Inflammatory macrophage treated with lipopolysaccharide for 1 hour (primary cell): Measurements from ENCODE around the gene SULF2.
A peak's percentile ranks its signal among the peaks of the same experiment; 100 is the strongest.

Source experiments
- DNase-seq, 2 donors: peaks; one replicate each; pipeline ENCODE4 v3.0.0-alpha.2; 2020 to 2022

The SULF2 gene

DNA sequence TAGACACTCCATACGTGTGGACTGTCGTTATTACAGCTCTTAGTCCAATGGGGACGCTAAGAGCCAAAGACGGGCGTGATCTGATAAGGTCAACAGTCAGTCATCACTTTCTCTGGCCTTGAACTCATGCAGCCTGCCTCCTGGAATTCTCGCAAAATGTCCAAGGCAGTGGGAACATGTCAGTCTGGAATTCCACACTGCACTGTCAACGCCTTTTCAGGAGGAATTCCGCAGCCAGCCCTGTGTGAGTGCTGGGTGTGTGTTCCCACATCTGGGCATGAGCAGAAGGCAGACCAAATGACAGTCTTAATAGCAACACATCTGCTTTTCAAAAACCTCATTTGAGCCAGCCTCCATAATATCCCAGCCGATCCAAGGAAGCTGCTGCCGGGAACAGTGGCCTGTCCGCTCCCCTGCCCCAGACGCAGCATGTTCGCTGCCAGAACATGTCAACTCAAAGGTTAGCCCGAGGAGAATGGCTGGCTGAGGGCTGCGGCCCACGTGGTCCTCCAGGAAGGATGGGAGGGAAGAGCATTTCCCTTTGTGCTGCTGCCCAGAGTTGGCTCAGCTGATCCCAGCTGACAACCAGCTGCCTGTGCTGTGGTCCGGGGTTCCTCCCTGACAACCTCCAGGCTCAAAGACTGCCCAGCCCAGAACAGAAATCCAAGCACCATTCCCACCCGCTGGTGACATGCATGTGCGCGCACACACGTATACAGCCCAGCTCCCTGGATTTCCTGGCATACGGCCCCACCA is 103.1 kb downstream of the SULF2 start:
- no peak for DNase-seq

DNA sequence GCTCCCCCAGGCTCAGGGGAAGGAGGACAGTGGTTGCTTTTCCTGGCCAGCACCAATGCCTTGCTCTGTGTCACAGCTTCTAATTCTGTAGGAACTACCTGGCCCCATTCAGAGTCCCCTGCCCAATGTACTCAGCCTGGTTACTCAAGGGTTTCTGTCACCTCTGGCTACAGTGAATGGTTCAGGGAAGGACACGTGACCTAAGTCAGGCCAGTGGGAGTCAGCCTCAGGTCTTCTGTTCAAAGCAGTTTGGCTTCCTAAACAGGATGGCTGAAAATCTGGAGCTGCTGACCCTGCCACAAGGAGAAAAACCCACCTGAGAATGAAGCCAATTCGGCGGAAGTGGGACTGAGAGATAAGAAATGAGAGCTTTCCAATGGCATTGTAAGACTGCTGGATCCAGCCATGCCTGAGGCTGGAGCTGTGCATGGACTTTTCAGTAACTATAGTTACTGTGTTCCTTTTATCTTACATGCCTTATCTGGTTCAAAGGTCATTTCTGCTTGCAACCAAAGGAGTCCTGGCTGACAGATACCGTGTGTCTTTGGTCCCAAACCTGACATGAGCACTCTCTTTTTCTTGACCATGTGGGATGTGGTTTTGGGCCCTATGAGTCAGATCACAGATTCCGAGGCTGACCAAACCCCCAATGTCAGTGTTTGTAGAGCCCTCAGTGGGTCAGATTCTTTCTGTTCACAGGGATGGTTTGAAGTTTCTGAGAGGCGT is 104.3 kb downstream of the SULF2 start:
- DNase-seq = no peak

DNA sequence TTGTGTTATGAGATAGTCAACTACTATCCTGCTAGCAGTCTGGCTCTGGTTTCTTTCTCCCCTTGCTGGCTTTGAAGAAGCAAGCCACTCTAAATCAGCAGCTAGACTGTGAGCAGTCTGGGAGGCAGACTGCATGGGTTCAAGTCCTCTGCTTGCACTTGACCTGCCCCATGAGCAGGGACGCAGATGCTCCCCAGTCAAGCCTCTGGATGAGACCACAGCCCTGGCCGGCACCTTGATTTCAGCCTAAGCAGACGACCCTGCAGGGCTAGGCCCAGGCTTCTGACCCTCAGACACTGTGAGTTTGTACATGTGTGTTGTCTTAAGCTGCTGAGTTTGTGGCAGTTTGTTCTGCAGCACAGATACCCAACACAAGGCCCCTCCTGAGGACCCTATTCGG is 105.8 kb downstream of the SULF2 start:
- DNase-seq = no peak

DNA sequence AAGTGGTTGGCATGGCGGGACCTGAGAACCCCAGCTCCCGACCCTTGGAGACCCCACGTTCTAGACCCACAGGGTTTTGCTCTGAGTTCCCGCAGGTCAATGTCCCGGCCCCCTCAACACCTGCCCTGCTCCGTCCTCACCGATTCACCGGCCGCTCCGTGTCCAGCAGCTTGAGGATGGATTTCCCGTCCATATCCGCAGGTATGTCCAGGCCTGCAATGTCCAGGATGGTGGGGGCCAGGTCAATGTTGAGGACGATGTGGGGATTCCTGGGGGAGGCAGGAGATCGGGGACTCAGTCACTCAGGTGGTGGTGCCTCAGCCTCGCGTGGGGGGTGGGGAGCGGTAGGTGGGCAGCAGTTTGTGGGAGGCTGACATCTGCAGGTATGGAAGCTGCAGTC is 106.7 kb downstream of the SULF2 start:
- DNase-seq = no peak

DNA sequence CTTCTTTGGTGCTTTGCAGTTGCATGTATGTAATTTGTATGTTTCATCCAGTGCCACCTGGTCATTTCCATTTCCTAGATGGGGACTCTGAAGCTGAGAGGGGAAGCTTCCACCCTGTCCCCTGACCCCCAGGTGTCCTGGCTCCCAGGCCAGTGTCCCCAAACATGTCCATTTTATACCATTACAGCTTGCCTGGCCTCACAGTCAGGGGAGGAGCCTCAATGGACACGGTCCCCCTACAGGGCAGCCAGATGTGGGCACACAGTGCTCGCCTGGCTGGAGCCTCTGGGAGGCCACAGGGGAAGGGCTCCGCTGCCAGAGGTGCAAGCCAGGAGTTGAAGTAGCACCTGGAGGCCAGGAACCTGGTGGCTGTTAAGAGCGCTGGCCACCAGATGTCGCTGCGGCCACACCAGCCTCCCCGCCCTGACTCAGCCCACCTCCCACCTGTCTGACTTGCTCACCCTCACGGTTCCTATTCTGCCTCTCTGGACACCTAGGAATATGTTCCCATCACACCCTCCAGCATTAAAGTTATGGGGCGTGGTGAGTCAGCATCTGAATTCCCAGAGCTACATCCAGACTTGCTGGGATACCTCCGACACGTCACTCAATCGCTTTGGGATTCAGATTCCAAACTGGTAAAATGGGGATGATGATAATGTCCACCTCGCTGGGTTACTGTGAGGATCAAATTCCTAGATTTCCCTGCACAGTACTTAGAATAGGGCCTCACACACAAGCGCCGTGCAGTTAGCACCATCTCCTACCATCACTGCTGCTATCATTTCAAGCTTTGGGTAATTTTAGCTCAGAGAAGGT is 107.4 kb downstream of the SULF2 start:
- peak; percentile 6 to 28 for DNase-seq

DNA sequence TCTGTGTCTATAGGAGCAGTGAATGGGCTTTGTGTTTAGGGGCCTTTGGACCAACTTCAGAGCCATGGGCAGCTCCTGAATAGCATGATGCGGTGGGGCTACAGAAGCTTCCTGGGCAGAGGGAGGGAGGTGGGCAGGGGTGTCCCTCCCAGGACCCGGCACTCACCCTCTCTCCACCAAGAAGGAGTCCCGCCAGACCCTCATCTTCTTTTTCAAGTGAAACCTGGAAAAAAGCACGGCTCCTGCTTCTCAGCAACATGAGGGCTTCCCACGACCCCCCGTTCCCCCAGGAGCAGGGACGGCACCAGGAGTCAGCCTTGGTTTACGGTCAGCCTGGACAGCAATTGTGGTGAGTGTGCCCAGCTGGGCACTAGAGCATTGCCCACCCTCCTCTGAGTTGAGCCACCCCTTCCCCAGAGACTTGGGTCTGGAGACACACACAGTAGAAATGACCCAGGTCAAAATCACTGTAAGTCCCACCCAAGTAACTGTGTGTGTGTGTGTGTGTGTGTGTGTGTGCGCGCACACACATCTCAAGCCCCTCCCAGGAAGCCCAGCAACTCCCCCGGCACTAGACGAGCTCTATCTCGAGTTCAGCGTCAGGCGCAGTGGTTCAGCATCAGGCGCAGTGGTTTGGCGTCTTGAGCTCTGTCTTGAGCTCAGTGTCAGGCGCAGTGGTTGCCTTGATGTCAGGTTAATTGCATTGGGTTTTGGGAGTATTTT is 108.2 kb downstream of the SULF2 start:
- no peak for DNase-seq

DNA sequence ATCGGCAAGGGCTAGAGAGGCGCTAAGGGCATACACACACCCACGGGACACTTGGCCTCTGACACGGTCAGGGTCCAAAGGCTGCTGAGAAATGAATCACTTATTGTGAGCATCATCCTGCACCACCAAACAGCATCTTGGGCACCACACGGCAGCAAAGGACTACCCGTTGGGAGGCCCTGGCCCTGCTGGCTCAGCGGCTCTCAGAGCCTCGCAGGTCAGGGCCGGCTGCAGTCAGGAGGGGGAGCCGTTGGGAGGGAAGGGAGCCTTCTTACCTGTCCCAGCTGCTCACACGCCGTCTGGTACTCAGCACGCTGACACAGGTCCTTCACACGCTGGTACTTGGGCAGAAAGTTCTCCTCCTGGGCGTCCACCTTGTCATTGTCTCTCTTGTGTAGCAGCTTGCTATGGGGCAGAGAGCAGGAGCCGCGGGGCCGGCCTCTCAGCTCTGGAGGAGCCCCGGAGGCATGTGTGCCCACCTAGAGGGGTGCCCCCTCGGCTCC is 109.0 kb downstream of the SULF2 start:
- no peak for DNase-seq

DNA sequence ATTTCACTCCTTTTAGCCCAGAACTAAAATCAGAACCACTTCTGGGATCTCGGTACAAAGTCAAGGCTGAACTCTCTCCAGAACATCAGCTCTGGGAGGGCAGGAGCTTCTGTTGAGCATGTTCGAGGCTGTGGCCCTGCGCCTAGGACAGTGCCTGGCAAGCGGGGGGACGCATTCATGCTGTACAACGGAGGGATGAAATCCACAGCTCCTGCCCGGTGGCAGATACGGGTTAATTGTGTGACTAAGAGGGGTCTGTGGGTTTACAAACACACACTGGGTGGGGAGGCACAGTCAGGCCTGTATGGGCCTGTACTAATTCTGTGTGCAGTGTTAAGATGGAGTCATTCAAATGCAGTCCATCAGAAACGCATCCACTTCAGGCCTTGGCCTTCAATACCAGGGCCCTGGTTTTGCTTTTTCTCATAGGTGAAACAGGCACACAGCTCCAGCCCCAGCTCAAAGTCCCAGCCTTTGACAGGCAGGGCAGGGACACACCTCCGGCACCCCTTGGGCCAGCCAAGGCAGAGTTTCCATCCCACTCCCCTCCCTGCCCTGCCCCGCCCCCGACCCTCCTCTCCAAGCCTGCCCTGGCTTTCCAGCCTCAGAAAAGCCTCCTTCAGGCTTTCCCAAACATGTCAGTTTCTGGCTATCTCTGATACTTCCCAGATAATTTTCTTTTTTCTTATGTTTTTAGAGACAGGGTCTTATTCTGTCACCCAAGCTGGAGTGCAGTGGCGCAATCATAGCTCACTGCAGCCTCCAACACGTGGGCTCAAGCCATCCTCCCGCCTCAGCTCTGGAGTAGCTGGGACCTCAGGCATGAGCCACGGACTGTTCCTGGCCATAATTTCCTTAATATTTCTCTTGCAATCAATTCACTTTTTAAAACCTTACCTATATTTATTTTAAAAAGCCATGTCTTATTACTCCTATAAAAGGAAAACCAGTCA is 109.8 kb downstream of the SULF2 start:
- no peak for DNase-seq

DNA sequence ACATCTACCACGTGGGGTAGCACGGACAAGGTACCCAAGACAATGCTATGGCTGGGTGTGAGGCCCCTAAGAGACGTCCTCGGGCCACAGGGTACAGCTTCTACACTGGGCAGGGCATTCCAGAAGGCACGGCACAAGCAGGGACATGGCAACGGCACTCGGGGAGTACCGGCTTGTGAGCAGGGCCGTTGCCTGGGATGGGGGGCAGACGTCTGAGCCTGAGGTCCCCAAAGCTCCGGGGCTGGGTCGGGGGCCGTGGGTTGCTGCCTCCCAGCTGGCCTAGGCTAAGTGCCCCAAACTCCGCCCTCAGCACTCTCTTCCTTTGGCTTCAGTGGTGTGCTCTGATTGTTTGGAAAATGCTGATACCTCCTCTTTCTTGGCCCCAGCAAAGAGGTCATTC is 110.6 kb downstream of the SULF2 start:
- DNase-seq = no peak

DNA sequence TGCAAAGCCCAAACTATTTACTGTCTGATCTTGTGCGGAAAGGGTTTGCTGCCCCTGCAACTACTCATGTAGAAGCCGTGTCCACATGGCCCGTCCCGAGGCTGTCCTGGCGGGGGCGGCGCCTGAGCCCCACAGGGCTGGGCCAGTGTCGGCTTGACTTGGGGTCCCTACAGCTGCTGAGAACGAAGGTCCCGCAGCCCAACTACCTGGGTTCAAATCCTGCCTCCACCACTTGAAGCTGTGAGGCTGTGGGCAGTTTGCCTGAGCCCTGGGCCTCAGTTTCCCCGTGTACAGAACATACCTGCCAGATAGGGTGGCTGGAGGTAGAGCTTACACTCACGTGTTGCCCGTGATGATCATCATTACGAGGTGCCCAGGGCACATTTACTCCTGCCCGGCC is 111.1 kb downstream of the SULF2 start:
- DNase-seq = no peak

DNA sequence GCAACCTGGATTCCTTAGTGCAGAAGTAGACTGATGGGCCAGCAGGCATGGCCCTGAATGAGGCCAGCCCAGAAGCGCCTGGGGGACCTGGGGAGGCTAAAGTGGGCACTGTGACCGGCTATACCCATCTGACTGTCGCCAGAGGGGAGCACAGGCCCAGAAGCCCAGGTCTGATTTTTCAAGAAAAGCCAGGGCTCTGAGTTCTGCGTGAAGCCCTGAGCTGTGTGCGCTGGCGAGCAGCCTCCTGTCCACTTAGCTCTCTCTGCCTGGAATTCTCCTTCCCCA is 111.7 kb downstream of the SULF2 start:
- DNase-seq = no peak

DNA sequence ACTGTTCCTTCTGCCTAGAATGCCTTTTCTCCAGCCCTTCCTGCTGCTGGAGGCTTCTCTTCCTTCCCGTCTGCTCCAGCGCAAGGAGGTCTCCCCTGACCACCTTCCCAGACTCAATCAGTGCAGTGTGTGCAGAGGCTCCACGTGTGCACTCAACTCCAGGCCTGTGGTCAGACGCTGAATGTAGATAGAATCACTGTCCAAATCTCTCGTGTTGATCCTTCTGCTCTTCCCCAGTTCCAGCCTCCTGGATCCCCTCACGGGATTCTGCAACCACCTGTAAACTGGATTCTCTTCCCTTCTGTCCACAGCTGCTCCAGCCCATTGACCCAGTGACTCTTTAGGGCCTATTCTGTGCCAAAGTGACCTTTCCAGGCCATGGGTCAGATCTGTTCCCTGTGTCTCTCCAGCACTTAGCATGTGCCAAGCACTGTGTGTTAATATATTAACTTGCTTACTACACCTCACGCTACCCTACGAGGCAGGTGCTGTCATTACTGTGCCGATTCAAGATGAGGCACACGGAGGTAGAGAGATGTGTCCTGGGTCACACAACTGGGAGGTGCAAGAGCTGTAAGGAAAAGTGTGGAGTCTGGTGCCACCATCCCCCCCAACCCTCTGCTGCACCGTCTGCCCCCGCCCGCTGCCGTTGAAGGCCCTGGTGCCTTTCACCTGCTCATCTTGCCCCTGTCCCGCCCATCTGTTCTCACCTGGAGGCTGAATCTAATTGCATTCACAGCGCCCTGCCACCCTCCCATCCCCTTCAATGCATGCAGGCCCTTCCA is 112.2 kb downstream of the SULF2 start:
- no peak for DNase-seq

DNA sequence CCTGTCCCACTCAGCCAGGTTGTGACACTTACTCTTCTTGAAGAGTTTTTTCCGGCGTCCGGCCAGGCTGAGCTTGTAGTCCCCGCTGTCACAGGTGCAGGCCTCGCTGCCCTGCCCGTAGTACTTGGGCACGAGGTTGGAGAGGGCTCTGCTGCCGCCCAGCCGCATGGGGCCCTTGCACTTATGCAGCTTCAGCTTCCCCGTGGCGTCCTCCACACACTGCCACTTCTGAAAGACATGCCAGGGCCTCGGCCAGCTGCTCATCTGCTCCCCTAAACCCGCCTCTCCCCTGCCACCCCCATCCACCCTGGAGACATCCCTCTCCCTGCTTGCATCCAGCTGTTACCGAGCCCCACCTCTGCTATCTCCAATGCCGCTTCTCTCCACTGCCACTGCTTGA is 113.1 kb downstream of the SULF2 start:
- DNase-seq = no peak

DNA sequence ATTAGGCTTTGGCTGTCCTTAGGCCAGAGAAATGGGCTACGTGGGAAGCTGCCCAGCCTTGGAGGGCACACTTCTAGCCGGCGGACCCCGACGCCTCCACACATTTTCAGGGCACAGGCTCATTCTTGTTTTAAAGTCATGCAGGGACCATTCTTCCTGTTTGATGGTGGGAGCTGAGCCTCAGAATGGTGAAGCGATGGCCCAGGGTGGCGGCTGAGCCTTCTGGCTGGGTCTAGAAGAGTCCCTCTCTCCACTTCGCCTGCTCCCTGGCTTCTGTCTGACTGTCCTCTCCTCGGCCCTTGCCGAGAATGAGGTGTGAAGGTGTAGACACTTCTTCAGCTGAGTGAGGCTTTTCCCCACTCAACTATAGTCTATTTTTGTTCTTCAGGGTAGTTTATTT is 114.4 kb downstream of the SULF2 start:
- no peak for DNase-seq

DNA sequence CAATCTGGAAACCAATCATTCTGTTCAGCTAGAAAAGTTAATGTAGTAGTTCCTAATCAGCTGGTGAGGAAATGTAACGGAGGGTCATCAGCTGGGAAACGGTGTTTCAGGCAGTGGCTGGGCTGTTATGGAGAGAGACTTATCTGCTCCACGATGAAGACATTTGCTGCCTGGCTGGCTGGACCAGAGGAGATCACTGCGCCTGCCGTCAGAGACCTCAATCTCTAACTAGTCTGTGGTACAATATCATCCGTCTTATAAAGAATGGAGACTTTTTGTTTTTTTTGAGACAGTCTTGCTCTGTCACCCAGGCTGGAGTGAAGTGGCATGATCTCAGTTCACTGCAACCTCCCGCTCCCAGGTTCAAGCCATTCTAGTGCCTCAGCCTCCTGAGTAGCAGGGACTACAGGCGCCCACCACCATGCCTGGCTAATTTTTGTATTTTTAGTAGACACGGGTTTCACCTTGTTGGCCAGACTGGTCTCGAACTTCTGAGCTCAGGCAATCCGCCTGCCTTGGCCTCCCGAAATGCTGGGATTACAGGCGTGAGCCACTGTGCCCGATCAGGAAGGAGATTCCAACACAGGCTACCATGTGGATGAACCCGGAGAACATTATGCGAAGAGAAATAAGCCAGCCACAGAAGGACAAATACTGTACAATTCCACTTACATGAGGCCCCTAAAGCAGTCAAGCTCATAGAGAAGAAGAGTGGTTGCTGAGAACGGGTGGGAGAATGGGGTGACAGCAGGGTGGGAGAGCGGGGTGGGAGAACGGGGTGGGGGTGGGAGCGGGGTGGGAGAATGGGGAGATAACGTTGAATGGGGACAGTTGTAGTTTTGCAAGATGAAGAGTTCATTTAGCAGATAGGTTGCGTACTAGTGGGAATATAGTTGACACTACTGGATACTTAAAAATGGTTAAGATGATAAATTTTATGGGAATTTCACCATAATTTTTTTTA is 115.1 kb downstream of the SULF2 start:
- DNase-seq = no peak

DNA sequence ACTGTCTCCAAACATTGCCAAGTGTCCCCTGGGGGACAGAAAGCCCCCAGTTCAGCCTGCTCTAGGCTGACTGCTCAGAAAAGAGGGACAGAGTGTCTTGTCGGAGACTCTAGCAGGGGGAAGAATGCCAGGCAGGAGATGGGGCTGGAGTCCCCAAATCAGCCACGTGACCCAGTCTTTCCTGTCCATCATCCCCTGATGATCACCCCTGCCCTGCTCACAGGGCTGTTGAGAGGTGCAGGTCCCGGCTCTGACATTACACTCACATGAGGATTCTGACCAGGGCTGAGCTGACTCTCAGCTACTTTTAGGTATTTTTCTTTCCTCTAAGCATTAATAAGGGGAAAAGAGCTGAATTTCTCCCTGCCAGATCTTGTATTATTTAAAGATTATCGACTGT is 115.8 kb downstream of the SULF2 start:
- no peak for DNase-seq

DNA sequence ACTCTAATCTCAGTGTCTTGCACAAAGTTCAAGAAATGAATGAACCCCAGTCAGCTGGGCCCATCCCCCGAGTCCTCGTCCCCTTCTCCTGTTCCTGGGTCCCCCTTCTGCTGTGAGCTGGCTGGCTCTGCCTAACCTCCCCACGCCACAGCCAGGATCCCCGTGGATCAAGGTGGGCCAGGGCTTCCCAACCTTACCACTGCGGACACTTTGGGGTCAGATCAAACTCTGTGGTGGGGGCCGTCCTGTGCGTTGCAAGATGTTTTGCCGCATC is 116.2 kb downstream of the SULF2 start:
- DNase-seq = no peak

DNA sequence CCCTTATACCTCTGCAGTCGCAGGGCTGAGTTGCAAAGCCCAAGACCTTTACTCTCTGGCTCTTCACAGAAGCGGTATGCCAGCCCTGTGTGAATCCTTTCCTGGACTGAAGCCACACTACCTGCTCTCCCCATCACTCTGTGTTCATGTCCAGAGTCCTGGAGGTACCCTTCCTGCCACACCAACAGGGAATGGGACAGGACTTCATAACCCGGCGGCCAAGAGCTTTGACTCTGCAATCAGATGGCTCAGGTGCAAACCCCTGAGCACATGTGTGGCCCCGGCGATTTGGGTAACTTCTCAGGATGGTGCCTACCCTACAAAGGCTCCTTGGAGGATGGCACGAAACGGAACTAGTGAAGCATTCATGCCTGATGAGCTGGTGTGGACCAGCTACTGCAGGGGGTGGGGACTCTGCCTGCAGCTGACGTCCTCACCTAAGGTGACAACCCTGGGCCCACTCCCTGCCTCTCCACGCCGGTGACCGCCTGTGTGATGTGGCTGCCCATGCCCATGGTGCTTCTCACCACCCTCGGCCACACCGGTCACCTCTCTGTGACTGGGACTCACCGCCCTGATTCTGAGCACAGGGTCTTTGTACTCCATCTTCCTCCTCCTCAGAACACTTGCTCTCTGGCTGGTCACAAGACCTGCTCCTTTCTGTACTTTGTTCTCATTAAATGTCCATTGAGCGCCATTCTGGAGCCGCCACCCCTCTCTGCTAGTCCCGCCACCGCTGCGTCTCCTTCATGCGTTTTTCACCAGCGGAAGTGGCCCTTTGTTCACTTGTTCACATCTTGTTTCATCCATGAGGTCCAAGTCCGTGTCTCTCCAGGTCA is 116.7 kb downstream of the SULF2 start:
- DNase-seq = no peak
